GM21717 (cell line): Measurements from ENCODE around the gene MAP4K3.
"Not testable (repeated sequence)": the region's sequence is repeated elsewhere in the genome, so short reads cannot be mapped to it uniquely, and the experiment has no call there.

ENCODE experiments used
- ATAC-seq: cut with Tn5 transposase; IDR thresholded peaks from one replicate; pipeline ENCODE4 v1.9.1; 2021; ENCODE audit warnings: mild to moderate bottlenecking, moderate library complexity; ENCODE audit not compliant: unreplicated experiment

The MAP4K3 gene

DNA sequence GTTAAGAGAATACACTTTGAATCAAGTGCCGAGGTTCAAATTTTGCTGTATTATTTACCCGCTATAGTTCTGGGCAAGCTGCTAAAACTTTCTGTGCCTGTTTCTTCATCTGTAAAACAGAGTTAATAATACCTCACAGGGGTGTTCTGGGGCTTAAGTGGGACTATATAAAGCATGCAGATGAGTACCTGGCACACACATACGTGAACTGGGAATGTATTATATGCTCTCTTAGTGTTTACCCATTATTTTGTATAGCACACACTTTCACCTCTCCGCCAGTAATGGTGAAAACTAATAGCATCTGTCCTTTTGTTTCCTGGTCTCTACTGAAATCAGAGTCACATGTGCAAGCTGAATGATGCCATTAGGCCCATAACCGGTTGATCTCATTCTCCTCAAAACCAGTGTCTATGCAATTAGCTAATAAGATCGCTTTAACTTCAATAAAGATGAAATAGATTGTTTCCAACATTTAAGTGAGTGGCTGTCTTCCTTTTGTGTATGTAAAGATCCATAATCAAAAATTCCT is 189.5 kb downstream of the MAP4K3 start:
- no peak for ATAC-seq

- ATAC-seq, result no peak
Measured at GRCh38 chr2:39246382-39246980, 190.6 kb downstream of the MAP4K3 start.

- not testable (repeated sequence) for ATAC-seq
Measured at GRCh38 chr2:39244963-39245625, 192.0 kb downstream of the MAP4K3 start.

DNA sequence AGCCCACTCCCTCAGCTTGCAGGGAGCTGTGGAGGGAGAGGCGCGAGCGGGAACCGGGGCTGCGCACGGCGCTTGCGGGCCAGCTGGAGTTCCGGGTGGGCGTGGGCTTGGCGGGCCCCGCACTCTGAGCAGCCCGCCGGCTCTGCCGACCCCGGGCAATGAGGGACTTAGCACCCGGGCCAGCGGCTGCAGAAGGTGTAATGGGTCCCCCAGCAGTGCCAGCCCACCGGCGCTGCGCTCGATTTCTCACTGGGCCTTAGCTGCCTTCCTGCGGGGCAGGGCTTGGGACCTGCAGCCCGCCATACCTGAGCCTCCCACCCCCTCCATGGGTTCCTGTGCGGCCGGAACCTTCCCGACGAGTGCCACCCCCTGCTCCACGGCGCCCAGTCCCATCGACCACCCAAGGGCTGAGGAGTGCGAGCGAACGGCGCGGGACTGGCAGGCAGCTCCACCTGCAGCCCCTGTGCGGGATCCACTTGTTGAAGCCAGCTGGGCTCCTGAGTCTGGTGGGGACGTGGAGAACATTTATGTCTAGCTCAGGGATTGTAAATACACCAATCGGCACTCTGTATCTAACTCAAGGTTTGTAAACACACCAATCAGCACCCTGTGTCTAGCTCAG is 192.7 kb downstream of the MAP4K3 start:
- ATAC-seq, result not testable (repeated sequence)

GRCh38 chr2:39243469-39244123 is 193.5 kb downstream of the MAP4K3 start, which contains the start of gene CDKL4:
CDKL4 (minus strand) TSS chr2:39243970.
- no peak for ATAC-seq

- ATAC-seq, result no peak
Measured at GRCh38 chr2:39241588-39241987, 195.5 kb downstream of the MAP4K3 start.

DNA sequence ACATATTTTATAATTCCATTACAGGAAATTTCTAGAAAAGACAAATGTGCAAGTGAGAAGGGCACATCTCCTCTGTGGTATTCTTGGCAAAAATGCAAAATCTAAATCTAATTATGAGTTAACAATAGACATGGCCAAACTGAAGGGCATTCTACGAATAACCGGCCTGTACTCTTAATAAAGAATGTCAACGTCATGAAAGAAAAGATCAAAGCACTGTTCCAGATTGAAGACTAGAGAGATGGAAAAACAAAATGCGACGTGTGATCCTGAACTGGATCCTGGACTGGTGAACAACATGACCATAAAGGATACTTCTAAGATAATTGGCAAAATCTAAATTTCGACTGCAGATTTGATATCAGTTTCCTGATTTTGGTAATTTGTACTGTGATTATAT is 196.3 kb downstream of the MAP4K3 start:
- no peak for ATAC-seq

DNA sequence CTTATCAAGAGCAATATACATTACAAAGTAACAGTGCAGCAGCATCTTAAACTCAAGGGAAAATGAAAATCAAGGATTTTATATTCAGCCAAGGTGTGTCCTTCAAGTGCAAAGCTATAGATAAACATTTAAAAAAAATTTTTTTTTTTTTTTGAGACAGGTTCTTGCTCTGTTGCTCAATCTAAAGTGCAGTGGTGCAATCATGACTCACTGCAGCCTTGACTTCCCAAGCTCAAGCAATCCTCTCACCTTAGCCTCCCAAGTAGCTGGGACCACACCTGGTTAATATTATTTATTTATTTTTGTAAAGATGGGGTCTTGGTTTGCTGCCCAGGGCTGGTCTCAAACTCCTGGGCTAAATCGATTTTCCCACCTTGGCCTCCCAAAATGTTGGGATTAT is 202.3 kb downstream of the MAP4K3 start:
- ATAC-seq, result no peak

- no peak for ATAC-seq
Measured at GRCh38 chr2:39232141-39232540, 204.9 kb downstream of the MAP4K3 start.

- ATAC-seq, result no peak
Measured at GRCh38 chr2:39228413-39229209, 208.5 kb downstream of the MAP4K3 start.

GRCh38 chr2:39227628-39228412 is 209.3 kb downstream of the MAP4K3 start:
- peak; percentile 75 for ATAC-seq

- ATAC-seq, result no peak
Measured at GRCh38 chr2:39225567-39225966, 211.5 kb downstream of the MAP4K3 start.

GRCh38 chr2:39223909-39224308 is 213.2 kb downstream of the MAP4K3 start:
- no peak for ATAC-seq

GRCh38 chr2:39221459-39221858 is 215.6 kb downstream of the MAP4K3 start:
- no peak for ATAC-seq

- no peak for ATAC-seq
Measured at GRCh38 chr2:39220136-39220535, 216.9 kb downstream of the MAP4K3 start.

DNA sequence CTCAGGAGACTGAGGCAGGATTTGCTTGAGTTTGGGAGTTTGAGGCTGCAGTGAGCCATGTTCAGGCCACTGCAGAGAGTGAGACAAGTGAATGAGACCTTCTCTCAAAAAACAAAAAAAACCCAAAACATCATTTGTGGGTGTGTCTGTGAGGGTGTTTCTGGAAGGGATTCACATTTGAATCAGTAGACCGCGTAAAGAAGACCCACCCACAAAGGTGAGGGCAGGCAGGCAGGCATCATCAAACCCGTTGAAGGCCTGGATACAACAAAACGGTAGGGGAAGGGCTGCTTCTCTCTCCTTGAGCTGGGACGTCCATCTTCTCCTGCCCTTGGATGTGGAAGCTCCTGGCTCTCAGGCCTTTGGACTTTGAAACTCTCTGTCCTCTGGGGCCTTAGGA is 218.7 kb downstream of the MAP4K3 start:
- no peak for ATAC-seq

GRCh38 chr2:39217192-39217550 is 219.9 kb downstream of the MAP4K3 start:
- no peak for ATAC-seq

DNA sequence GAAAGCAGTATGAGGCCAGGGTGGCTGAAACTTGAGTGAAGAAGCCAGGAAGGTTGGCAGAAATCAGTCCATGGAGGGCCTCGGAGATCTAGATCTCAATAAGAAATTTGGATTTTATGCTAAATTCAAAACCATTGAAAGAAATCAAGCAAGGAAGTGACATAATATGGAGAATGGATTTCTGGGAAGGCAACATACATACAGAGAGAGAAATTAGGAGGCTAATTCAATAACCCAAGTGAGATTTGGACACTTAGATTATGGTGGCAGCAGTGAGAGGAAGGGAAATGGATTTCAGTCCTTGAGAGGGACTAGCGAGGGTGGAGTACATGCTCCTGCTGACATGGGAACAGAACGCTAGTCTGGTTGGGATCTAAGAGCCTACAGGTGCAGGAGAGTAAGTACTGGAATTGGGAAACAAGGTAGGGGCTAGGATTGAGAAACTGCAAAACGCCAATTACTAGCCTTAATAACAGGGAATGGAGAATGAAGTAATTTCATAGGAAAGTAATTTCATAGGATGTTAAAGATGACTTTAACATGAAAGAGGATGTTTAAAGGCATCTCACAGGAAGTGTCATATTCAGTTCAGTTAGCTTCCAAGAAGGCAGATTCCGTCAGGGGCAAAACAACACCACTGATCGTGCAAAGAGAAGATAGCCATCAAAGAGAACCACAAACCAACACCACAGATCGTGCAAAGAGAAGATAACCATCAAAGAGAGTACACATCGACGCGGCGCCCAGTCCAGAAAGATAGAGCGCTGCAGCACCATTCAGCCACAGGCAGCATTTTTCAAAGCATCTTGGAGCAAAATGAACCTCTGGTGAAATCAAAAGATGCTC is 220.5 kb downstream of the MAP4K3 start:
- ATAC-seq, result no peak

- no peak for ATAC-seq
Measured at GRCh38 chr2:39215545-39215944, 221.5 kb downstream of the MAP4K3 start.
